ENCODE measurements around the gene GAGE12J.
"Not testable (repeated sequence)": the region's sequence is repeated elsewhere in the genome, so short reads cannot be mapped to it uniquely, and the experiment has no call there.

The GAGE12J gene

GRCh38 chrX:49321737-49322136, at the start of gene GAGE12J:
Gene GAGE12J, plus strand, starts transcription at chrX:49322037. Its CDS starts 1,157 bp downstream, at chrX:49323194.
- H3K79me2 ChIP-seq (ENCODE audit: control insufficient read depth, low read length); H3K9me2 ChIP-seq (replicated peaks; ENCODE audit: control insufficient read depth, low read length); H3K4me1 ChIP-seq (ENCODE audit: control insufficient read depth, low read length); H3K9me3 ChIP-seq (ENCODE audit: control insufficient read depth, insufficient read depth, low read length); H4K20me1 ChIP-seq (ENCODE audit: control insufficient read depth, insufficient read depth, low read depth, low read length); H3K27me3 ChIP-seq (ENCODE audit: control insufficient read depth, low read length); H3K4me3 ChIP-seq (ENCODE audit: low read length); H3K4me2 ChIP-seq (ENCODE audit: low read length); H3K36me3 ChIP-seq (ENCODE audit: control insufficient read depth, low read length); H3F3A ChIP-seq (ENCODE audit: control insufficient read depth, insufficient read depth); H3K27ac ChIP-seq (ENCODE audit: low read depth, low read length): not testable (repeated sequence)

GRCh38 chrX:49272421-49272820, 49.4 kb upstream of the GAGE12J start:
- Histone ChIP-seq H3K79me2 (ENCODE audit: control insufficient read depth, low read length) (peaks cover 46% of the 10 kb centered on the region), H3K9me3 (ENCODE audit: control insufficient read depth, insufficient read depth, low read length) (no peaks in the 10 kb centered on the region), H3K9me2 (replicated peaks; ENCODE audit: control insufficient read depth, low read length) (no peaks in the 10 kb centered on the region), H3K4me2 (ENCODE audit: low read length) (peak overlapping the region; percentile 79), H4K20me1 (ENCODE audit: control insufficient read depth, insufficient read depth, low read depth, low read length) (no peaks in the 10 kb centered on the region), H3K4me3 (ENCODE audit: low read length) (peak overlapping the region; percentile 85), H3K36me3 (ENCODE audit: control insufficient read depth, low read length) (peaks cover 8% of the 10 kb centered on the region; the same call in 1 of the 2 replicates), H3K27me3 (ENCODE audit: control insufficient read depth, low read length) (no peaks in the 10 kb centered on the region), H3F3A (ENCODE audit: control insufficient read depth, insufficient read depth) (no peaks in the 10 kb centered on the region), H3K27ac (ENCODE audit: low read depth, low read length) (no peak overlapping the region), H3K4me1 (ENCODE audit: control insufficient read depth, low read length) (peaks cover 30% of the 10 kb centered on the region)
- no peak for TF ChIP-seq EZH2phosphoT487 (IDR thresholded peaks at IDR 0.05; ENCODE audit: borderline replicate concordance, low read length)
- TF ChIP-seq, protein P1, sequence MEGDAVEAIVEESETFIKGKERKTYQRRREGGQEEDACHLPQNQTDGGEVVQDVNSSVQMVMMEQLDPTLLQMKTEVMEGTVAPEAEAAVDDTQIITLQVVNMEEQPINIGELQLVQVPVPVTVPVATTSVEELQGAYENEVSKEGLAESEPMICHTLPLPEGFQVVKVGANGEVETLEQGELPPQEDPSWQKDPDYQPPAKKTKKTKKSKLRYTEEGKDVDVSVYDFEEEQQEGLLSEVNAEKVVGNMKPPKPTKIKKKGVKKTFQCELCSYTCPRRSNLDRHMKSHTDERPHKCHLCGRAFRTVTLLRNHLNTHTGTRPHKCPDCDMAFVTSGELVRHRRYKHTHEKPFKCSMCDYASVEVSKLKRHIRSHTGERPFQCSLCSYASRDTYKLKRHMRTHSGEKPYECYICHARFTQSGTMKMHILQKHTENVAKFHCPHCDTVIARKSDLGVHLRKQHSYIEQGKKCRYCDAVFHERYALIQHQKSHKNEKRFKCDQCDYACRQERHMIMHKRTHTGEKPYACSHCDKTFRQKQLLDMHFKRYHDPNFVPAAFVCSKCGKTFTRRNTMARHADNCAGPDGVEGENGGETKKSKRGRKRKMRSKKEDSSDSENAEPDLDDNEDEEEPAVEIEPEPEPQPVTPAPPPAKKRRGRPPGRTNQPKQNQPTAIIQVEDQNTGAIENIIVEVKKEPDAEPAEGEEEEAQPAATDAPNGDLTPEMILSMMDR (IDR thresholded peaks at IDR 0.05; ENCODE audit: low read depth, low read length, poor library complexity, severe bottlenecking), result no peak

- peaks cover 27% of the 10 kb centered on the region for H3K4me1 ChIP-seq (ENCODE audit: control insufficient read depth, low read length)
- peaks cover 48% of the 10 kb centered on the region for H3K79me2 ChIP-seq (ENCODE audit: control insufficient read depth, low read length)
- TF ChIP-seq, protein P1 (IDR thresholded peaks at IDR 0.05; ENCODE audit: low read depth, low read length, poor library complexity, severe bottlenecking), result no peak
- TF ChIP-seq EZH2phosphoT487 (IDR thresholded peaks at IDR 0.05; ENCODE audit: borderline replicate concordance, low read length), result no peak
- H3F3A ChIP-seq (ENCODE audit: control insufficient read depth, insufficient read depth), result no peaks in the 10 kb centered on the region
- H4K20me1 ChIP-seq (ENCODE audit: control insufficient read depth, insufficient read depth, low read depth, low read length), result no peaks in the 10 kb centered on the region
- H3K4me2 ChIP-seq (ENCODE audit: low read length), result no peak overlapping the region
- H3K9me3 ChIP-seq (ENCODE audit: control insufficient read depth, insufficient read depth, low read length), result no peaks in the 10 kb centered on the region
- no peak overlapping the region for H3K4me3 ChIP-seq (ENCODE audit: low read length)
- no peaks in the 10 kb centered on the region for H3K27me3 ChIP-seq (ENCODE audit: control insufficient read depth, low read length)
- H3K9me2 ChIP-seq (replicated peaks; ENCODE audit: control insufficient read depth, low read length), result no peaks in the 10 kb centered on the region
- H3K36me3 ChIP-seq (ENCODE audit: control insufficient read depth, low read length), result peaks cover 8% of the 10 kb centered on the region; the same call in 1 of the 2 replicates
- no peak overlapping the region for H3K27ac ChIP-seq (ENCODE audit: low read depth, low read length)
These were observed 48.6 kb upstream of the GAGE12J start for GRCh38 chrX:49273181-49273727.

DNA sequence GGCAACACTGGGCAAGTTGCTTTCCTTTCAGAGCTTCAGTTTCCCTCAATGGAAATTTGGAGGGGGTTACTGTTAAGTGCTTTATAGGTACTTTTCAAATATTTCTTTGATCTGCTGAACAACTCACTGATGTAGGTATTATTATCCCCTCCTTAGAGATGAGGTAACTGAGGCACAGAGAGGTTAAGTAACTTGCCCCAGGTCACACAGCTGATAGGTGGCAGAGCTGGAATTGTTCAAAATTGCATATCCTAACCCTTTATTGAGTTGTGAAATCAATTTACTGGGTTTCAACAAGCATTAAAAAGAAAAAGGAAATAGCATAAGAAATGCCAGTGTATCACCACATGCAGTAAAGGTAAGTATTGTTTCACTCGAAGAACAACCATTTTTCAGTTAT, 45.6 kb upstream of the GAGE12J start:
- Histone ChIP-seq H3F3A (ENCODE audit: control insufficient read depth, insufficient read depth) (no peaks in the 10 kb centered on the region), H3K27me3 (ENCODE audit: control insufficient read depth, low read length) (no peaks in the 10 kb centered on the region), H3K9me2 (replicated peaks; ENCODE audit: control insufficient read depth, low read length) (no peaks in the 10 kb centered on the region), H3K79me2 (ENCODE audit: control insufficient read depth, low read length) (peaks cover 35% of the 10 kb centered on the region), H3K27ac (ENCODE audit: low read depth, low read length) (no peak overlapping the region), H3K4me3 (ENCODE audit: low read length) (no peak overlapping the region), H3K36me3 (ENCODE audit: control insufficient read depth, low read length) (peaks cover 8% of the 10 kb centered on the region; the same call in 1 of the 2 replicates), H3K4me2 (ENCODE audit: low read length) (no peak overlapping the region), H3K4me1 (ENCODE audit: control insufficient read depth, low read length) (peaks cover 15% of the 10 kb centered on the region), H4K20me1 (ENCODE audit: control insufficient read depth, insufficient read depth, low read depth, low read length) (no peaks in the 10 kb centered on the region), H3K9me3 (ENCODE audit: control insufficient read depth, insufficient read depth, low read length) (no peaks in the 10 kb centered on the region)
- no peak for TF ChIP-seq EZH2phosphoT487 (IDR thresholded peaks at IDR 0.05; ENCODE audit: borderline replicate concordance, low read length)
- TF ChIP-seq, protein P1 (IDR thresholded peaks at IDR 0.05; ENCODE audit: low read depth, low read length, poor library complexity, severe bottlenecking), result no peak
